Small intestine (tissue), 7 donors: ENCODE measurements around the gene SOX6. TPM values are rescaled to one million over a fixed set of nuclear protein-coding genes. Genes with fewer than 3 reads are reported as not detected.

Experiments
- DNase-seq, 2 donors: peaks; one replicate each; pipeline versions ENCODE4 v3.0.0 to v3.0.0-alpha.2; 2013
- FAIRE-seq: peaks from 2 replicates; lab custom pipeline; 2012; peaks lifted over from hg19 to GRCh38; lab: Jason Lieb, UNC
- H3K27ac ChIP-seq, 3 donors: one replicate each; pipeline ENCODE4 v1.5.1; 2013; ENCODE audit warnings: low read length in 2 of 3, mild to moderate bottlenecking in 2 of 3, control low read depth in 1 of 3, inconsistent platforms in 1 of 3, low read depth in 1 of 3, moderate library complexity in 1 of 3
- H3K27me3 ChIP-seq, 3 donors: one replicate each; pipeline ENCODE4 v1.6.1; 2013; ENCODE audit warnings: low read length in 3 of 3, inconsistent platforms in 1 of 3; ENCODE audit not compliant: control insufficient read depth in 3 of 3, insufficient read depth in 3 of 3
- H3K36me3 ChIP-seq, 3 donors: one replicate each; pipeline ENCODE4 v1.6.1; 2013; ENCODE audit warnings: low read length in 3 of 3, inconsistent platforms in 1 of 3, low read depth in 1 of 3, mild to moderate bottlenecking in 1 of 3, moderate library complexity in 1 of 3; ENCODE audit not compliant: control insufficient read depth in 3 of 3, insufficient read depth in 2 of 3
- H3K4me1 ChIP-seq, 3 donors: one replicate each; pipeline ENCODE4 v1.6.1; 2013; ENCODE audit warnings: low read length in 2 of 3, inconsistent platforms in 1 of 3, low read depth in 1 of 3, mild to moderate bottlenecking in 1 of 3, moderate library complexity in 1 of 3; ENCODE audit not compliant: control insufficient read depth in 3 of 3, insufficient read depth in 2 of 3
- H3K4me3 ChIP-seq, 3 donors: one replicate each; pipeline ENCODE4 v1.5.1; 2013; ENCODE audit warnings: low read length in 3 of 3, control low read depth in 1 of 3, inconsistent platforms in 1 of 3, low read depth in 1 of 3, mild to moderate bottlenecking in 1 of 3, moderate library complexity in 1 of 3
- H3K9me3 ChIP-seq, 2 donors: one replicate each; pipeline ENCODE4 v1.6.1; 2013; ENCODE audit warnings: low read depth in 1 of 2, low read length in 1 of 2; ENCODE audit not compliant: control insufficient read depth in 2 of 2, insufficient read depth in 1 of 2
- WGBS, 3 donors: extraction: QIAGEN DNeasy Blood & Tissue Kit; methylation state at CpG; one replicate each; pipeline ENCODE4 v1.1.7; 2013; 5-methylcytosine and 5-hydroxymethylcytosine counted together
- polyA plus RNA-seq, 4 donors: library from polyadenylated mRNA; stranded (reverse) in 3 of 4; unstranded in 1 of 4; fragments of 200-250 nt in 3 of 4; fragments of 120-200 nt in 1 of 4; gene quantifications; one replicate each; pipeline versions ENCODE4 v1.2.1 to v1.2.3, GENCODE V29; 2013
- donor health status: healthy with polysubstance abuse.
- donor health status: control.
- donor health status: control.
- donor health status: Bipolar disorder and iron deficiency.
- donor health status: healthy.

Gene SOX6
- polyA plus RNA-seq, 4 donors = 4.6 to 52.4 (median 7.7) TPM

DNA sequence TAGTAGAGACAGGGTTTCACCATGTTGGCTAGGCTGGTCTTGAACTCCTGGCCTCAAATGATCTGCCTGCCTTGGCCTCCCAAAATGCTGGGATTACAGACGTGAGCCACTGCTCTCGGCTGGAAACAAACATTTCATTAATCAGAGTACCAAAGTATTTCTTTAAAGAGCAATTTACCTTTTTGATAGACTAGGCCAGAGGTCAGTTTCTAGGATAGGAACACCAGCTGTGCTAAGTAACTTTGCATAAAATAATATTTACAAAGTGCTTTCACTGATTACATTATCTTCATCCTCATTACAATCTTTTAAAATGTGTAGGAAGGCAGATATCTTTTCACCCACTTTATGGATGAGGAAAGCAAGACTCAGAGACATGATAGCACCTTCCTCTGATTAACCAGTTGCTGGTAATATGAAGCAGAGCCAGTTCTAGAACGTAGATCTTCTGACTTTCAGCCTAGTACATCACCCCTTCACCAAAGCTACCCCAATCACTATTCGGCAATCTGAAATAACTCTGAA, 355.2 kb downstream of the SOX6 start:
- FAIRE-seq (no peak), DNase-seq (peak in 1 of 2 donors; percentile 44)
- Histone ChIP-seq H3K4me1 (peaks cover 0 to 12% (median 0%) of the 10 kb centered on the region in 3 donors), H3K27ac (peak overlapping the region in 2 of 3 donors; percentile 45 to 71), H3K9me3 (no peaks in the 10 kb centered on the region), H3K27me3 (no peaks in the 10 kb centered on the region), H3K36me3 (peaks cover 0 to 3% (median 0%) of the 10 kb centered on the region in 3 donors), H3K4me3 (no peak overlapping the region)
- 39 to 48% (median 42%) methylated on average over 4 of the region's 4 CpGs for WGBS, 3 donors

DNA sequence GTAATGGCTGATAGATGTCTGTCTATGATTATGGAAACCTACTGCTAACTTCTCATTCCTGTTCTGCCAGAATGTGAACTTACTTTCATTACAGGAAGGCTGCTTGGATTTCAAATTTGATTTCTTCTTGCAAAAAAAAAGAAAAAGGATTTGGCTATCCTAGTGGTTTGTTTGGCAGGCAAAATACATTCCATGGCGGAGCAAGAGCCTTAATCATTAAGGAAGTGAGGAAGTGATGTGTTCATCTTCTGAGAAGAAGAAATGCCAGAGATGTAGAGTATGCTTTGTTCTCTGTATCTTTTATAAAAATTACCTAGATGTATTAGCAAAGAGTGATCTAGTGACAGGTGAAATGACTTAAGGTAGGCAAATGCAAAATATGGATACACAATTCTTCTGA, 356.3 kb downstream of the SOX6 start:
- no peak for FAIRE-seq
- Histone ChIP-seq H3K27me3 (no peaks in the 10 kb centered on the region), H3K27ac (no peak overlapping the region)

DNA sequence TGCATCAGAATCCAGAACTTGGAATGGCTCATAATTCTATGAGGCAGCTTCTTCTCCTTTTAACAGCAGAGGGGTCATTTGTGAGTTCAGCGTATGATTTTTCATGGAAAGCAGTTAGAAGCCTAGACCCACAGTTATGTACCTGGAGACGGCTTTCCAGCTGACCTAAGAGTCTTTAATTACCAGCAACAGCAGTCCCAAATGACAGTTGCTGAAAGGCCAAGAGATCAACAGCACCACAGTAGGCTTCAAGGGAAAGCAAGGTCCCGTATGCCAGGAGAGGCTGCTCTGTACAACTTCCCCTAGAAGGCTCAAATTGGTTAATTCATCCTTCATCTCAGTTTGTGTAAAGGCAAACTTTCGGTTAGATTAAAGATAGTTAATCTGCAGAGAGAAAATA, 363.0 kb downstream of the SOX6 start:
- WGBS, 3 donors = 88 to 97% (median 92%) methylated on average over 4 of the region's 4 CpGs
- Histone ChIP-seq H3K27me3 (no peaks in the 10 kb centered on the region), H3K27ac (no peak overlapping the region), H3K36me3 (peaks cover 0 to 9% (median 2%) of the 10 kb centered on the region in 3 donors), H3K9me3 (no peaks in the 10 kb centered on the region), H3K4me1 (no peaks in the 10 kb centered on the region), H3K4me3 (no peak overlapping the region)
- FAIRE-seq (no peak), DNase-seq (no peak)

More for the DNA sequence above, 356.3 kb downstream of the SOX6 start:
- Histone ChIP-seq H3K9me3 (no peaks in the 10 kb centered on the region), H3K36me3 (peaks cover 0 to 3% (median 0%) of the 10 kb centered on the region in 3 donors), H3K4me3 (no peak overlapping the region), H3K4me1 (peaks cover 0 to 12% (median 0%) of the 10 kb centered on the region in 3 donors)
- no peak for DNase-seq
- WGBS, 3 donors = 58 to 97% (median 76%) methylated on average over 1 of the region's 1 CpG

DNA sequence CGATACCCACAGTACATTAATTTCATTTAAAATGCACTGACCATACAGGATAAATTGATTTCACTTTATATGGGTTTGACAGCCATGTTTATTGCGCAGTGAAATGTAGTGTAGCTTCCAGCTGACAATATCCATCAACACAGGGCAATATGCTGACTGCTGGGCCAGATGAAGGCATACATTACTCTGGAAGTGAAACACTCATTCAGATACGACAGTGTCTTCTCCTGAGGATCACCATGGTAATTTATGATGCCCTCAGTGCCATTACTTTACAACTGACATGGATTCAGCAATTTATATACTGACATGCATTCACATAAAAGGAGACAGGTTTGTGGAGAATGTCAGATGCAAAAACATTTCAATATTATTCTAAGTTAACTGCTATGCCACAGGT, 365.1 kb downstream of the SOX6 start:
- Histone ChIP-seq H3K4me3 (no peak overlapping the region), H3K27me3 (no peaks in the 10 kb centered on the region), H3K27ac (no peak overlapping the region), H3K4me1 (no peaks in the 10 kb centered on the region), H3K9me3 (no peaks in the 10 kb centered on the region), H3K36me3 (peaks cover 0 to 7% (median 2%) of the 10 kb centered on the region in 3 donors)
- FAIRE-seq (no peak), DNase-seq (no peak)
- 81 to 92% (median 92%) methylated on average over 3 of the region's 3 CpGs for WGBS, 3 donors

DNA sequence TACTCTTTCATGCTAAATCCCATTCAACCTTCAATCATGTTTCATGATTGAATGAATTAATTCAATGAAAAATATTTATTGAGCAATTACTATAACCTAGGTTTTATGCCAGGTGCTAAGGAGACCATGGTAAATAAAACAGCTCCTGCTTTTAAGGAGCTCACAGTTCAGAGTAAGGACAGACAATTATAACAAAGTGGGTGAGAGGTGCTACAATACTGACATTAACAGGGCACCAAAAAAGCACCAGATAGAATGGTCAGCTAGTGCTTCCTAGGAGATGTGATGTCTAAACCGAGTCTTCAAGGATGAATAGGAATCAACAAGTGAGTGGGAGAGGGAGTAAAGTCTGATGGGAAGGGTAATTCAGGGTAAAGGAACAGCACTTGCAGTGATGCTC, 366.7 kb downstream of the SOX6 start:
- DNase-seq (no peak), FAIRE-seq (no peak)
- Histone ChIP-seq H3K27me3 (no peaks in the 10 kb centered on the region), H3K27ac (no peak overlapping the region), H3K4me3 (no peak overlapping the region), H3K4me1 (no peaks in the 10 kb centered on the region), H3K36me3 (peaks cover 0 to 14% (median 4%) of the 10 kb centered on the region in 3 donors), H3K9me3 (no peaks in the 10 kb centered on the region)
- 83 to 86% (median 84%) methylated on average over 1 of the region's 1 CpG for WGBS, 3 donors

DNA sequence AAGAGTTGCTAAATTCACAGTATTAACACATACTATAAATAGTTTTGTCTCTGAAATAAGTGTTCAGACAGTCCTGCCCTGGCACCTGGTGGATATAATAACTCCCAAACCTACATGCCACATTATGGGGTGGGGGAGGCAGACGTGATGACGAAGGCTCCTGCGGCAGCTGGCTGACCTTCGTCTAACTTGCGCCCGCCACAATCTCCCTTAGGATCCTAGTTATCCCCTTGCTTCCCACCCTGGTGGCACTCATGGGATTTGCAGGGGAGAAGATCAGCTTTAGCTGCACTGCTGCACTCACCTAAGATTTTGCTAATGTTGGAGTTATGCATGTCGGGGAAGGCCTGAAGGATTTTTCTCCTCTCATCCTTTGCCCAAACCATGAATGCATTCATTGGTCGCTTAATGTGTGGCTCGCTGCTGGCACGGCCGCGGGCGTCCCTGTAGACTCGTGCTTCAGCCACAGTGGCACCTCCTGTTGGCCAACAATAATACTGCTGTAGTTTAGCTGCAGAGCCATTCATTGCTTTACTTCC, 367.6 kb downstream of the SOX6 start:
- DNase-seq (no peak), FAIRE-seq (no peak)
- Histone ChIP-seq H3K4me1 (no peaks in the 10 kb centered on the region), H3K9me3 (no peaks in the 10 kb centered on the region), H3K27me3 (no peaks in the 10 kb centered on the region), H3K27ac (no peak overlapping the region), H3K4me3 (no peak overlapping the region), H3K36me3 (peaks cover 0 to 14% (median 4%) of the 10 kb centered on the region in 3 donors)
- WGBS, 3 donors = 88 to 93% (median 89%) methylated on average over 14 of the region's 14 CpGs

DNA sequence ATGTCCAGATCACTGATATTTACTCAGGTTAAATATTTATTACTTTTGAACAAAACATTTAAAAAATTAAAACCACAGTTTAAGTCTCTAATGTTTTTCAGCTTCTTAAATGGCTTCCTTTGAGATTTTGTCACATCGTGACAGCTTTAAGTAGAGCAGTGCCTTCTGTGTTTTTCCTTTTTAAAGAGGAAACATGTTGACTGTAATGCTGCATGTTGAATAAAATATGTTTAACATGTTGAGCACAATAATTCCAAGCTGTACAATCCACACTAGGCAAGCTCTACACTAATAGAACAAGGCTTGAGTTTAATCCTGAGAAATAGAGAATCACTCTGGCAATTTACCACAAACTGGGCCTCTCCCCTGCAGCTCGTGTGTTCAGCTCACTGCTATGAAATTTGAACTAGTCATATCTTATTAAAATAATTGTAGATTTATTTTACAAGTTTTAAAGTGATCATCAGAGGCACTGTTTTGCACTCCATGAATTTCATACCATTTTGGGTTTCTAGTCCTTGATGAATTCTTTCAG, 368.3 kb downstream of the SOX6 start:
- H3K4me3 ChIP-seq = no peak overlapping the region
- DNase-seq (no peak), FAIRE-seq (no peak)
- H3K27me3 ChIP-seq = no peaks in the 10 kb centered on the region
- no peak overlapping the region for H3K27ac ChIP-seq
- 70 to 81% (median 72%) methylated on average over 2 of the region's 2 CpGs for WGBS, 3 donors
- H3K36me3 ChIP-seq = peaks cover 0 to 14% (median 4%) of the 10 kb centered on the region in 3 donors
- no peaks in the 10 kb centered on the region for H3K4me1 ChIP-seq
- no peaks in the 10 kb centered on the region for H3K9me3 ChIP-seq

DNA sequence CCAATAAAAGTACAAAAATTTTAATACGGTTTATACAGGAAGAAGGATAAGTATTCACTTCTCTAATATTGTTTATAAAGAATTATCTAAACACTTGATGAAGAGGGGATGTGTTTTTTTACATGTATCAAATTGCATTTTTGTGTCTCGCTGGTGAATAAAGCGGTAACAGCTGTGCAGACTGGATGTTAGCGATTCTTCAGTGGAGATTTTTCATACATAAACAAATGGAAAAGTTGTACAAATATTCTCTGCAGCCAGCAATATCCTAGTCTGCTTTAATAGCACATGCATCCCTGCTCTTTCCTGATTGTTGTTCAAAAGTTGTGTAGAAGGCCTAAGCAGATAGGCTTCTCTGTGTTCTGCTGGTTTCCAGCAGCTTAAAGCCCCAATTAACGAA, 369.3 kb downstream of the SOX6 start:
- FAIRE-seq = no peak
- 66 to 84% (median 81%) methylated on average over 5 of the region's 5 CpGs for WGBS, 3 donors
- H3K27ac ChIP-seq = no peak overlapping the region

DNA sequence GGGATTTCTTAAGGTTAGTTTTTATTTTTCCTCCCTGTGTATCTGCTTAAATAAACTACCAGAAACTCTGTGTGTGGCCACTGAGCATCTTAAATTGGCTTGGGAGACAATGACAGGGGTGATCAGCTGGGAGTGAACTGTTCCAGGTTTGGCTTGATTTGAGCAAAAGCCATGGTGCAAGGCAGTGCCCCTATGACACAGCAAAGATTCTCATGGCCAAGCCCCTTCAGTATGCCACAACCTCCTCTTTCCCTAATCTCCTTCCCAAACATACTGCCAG, 370.5 kb downstream of the SOX6 start:
- H3K4me1 ChIP-seq = no peaks in the 10 kb centered on the region
- H3K27ac ChIP-seq = no peak overlapping the region
- H3K36me3 ChIP-seq = peaks cover 0 to 14% (median 3%) of the 10 kb centered on the region in 3 donors
- FAIRE-seq (no peak), DNase-seq (no peak)
- H3K9me3 ChIP-seq = no peaks in the 10 kb centered on the region
- H3K27me3 ChIP-seq = no peaks in the 10 kb centered on the region
- no peak overlapping the region for H3K4me3 ChIP-seq

More for the DNA sequence above, 369.3 kb downstream of the SOX6 start:
- Histone ChIP-seq H3K36me3 (peaks cover 0 to 14% (median 4%) of the 10 kb centered on the region in 3 donors), H3K4me1 (no peaks in the 10 kb centered on the region), H3K9me3 (no peaks in the 10 kb centered on the region), H3K4me3 (no peak overlapping the region), H3K27me3 (no peaks in the 10 kb centered on the region)
- no peak for DNase-seq
